ENCODE measurements around the gene CHN2.

DNA sequence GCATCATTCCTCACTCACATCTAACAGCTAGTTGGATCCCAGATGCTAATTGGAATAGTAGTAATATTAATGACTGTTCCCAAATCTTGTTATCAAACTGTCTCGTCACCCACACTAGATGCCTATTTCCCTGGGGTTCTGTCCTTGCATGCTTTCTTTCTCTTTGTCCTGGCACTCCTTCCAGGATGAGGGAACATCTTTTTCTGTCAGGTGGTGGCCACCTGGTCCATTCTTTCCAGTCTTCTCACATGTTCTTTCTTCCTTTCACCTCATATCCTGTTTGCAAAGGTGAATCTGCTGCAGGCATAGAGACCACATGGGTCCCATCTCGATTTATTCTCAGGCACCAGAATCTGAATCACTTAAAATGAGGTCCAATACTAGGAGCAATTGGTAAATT, 126.0 kb downstream of the CHN2 start:
- no peak for TF ChIP-seq POLR2AphosphoS5 (IDR thresholded peaks at IDR 0.05)
- TF ChIP-seq, protein P1, sequence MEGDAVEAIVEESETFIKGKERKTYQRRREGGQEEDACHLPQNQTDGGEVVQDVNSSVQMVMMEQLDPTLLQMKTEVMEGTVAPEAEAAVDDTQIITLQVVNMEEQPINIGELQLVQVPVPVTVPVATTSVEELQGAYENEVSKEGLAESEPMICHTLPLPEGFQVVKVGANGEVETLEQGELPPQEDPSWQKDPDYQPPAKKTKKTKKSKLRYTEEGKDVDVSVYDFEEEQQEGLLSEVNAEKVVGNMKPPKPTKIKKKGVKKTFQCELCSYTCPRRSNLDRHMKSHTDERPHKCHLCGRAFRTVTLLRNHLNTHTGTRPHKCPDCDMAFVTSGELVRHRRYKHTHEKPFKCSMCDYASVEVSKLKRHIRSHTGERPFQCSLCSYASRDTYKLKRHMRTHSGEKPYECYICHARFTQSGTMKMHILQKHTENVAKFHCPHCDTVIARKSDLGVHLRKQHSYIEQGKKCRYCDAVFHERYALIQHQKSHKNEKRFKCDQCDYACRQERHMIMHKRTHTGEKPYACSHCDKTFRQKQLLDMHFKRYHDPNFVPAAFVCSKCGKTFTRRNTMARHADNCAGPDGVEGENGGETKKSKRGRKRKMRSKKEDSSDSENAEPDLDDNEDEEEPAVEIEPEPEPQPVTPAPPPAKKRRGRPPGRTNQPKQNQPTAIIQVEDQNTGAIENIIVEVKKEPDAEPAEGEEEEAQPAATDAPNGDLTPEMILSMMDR (IDR thresholded peaks at IDR 0.05), result no peak
- TF ChIP-seq POLR2A (IDR thresholded peaks at IDR 0.05), result no peak

All from prostate gland (tissue), 2 donors.